ENCODE results near the gene TICAM1.

DNA sequence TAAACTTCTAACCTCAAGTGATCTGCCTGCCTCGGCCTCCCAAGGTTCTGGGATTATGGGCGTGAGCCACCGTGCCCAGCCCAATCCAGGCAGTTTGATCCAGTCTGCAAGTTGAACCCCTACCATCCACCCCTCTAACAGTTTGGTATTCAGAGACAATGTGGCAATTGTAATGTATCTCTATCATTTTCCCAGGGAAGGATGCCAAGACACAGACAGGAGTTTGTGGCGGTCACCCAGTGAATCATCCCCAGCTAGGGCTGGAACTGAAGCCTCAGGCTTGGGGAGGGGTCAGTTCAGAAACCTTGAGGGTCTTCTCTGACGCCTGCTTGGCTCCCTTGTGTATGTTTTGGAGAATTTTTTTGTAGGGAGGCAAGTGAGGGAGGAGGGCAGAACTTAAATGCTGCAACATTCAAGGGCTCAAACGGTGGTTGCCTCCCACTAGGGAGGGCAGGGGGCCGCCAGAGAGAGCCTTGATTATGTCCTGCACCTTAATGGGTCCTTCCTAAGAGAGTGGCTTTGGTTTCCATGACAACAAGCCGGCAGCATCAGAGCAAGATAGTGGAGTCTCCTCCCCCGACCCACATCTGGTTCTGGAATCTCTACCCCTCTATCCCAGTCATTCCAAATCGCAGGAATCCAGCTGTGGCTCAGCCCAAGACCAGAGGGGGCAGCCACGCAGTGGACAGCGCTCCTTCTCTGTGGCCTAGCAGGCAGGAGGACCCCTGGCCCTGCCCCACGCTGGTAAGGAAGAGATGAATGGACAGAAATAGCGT is 54.9 kb downstream of the TICAM1 start:
- TF ChIP-seq EZH2 (IDR thresholded peaks at IDR 0.05; ENCODE audit: low read length, unreplicated experiment): no peak
- TF ChIP-seq, protein P1, sequence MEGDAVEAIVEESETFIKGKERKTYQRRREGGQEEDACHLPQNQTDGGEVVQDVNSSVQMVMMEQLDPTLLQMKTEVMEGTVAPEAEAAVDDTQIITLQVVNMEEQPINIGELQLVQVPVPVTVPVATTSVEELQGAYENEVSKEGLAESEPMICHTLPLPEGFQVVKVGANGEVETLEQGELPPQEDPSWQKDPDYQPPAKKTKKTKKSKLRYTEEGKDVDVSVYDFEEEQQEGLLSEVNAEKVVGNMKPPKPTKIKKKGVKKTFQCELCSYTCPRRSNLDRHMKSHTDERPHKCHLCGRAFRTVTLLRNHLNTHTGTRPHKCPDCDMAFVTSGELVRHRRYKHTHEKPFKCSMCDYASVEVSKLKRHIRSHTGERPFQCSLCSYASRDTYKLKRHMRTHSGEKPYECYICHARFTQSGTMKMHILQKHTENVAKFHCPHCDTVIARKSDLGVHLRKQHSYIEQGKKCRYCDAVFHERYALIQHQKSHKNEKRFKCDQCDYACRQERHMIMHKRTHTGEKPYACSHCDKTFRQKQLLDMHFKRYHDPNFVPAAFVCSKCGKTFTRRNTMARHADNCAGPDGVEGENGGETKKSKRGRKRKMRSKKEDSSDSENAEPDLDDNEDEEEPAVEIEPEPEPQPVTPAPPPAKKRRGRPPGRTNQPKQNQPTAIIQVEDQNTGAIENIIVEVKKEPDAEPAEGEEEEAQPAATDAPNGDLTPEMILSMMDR (conservative IDR thresholded peaks at IDR 0.05; ENCODE audit: low read depth, low read length): no peak

Data from PC-3 (cell line).